Central memory CD8-positive, alpha-beta T cell (primary cell): ENCODE results near the gene SESTD1.

ENCODE experiments used
- ATAC-seq: fragments of 150-1000 bp; cut with Tn5 transposase; replicated peaks from 2 replicates; pipeline ENCODE4 v1.10.0; 2022; ENCODE audit warnings: mild to moderate bottlenecking, moderate FRiP score, moderate number of reproducible peaks; ENCODE audit not compliant: poor library complexity, severe bottlenecking; ENCODE audit errors: extremely low read depth
- DNase-seq, 2 donors: peaks; one replicate each; pipeline ENCODE4 v3.0.0; 2021; ENCODE audit warnings: low spot score in 2 of 2
- H3K27ac Mint-ChIP-seq: one replicate; pipeline ENCODE4 v1.8.0; 2022; ENCODE audit warnings: low read depth, mild to moderate bottlenecking, moderate library complexity, mixed read lengths
- H3K27me3 Mint-ChIP-seq: one replicate; pipeline ENCODE4 v1.8.0; 2022; ENCODE audit warnings: mixed read lengths
- H3K36me3 Mint-ChIP-seq: one replicate; pipeline ENCODE4 v1.8.0; 2022; ENCODE audit warnings: mild to moderate bottlenecking, moderate library complexity, mixed read lengths; ENCODE audit not compliant: insufficient read depth
- H3K4me1 Mint-ChIP-seq: one replicate; pipeline ENCODE4 v1.8.0; 2022; ENCODE audit warnings: mixed read lengths
- H3K4me3 Mint-ChIP-seq: one replicate; pipeline ENCODE4 v1.8.0; 2022; ENCODE audit warnings: mild to moderate bottlenecking, moderate library complexity, mixed read lengths
- H3K9me3 Mint-ChIP-seq: one replicate; pipeline ENCODE4 v1.8.0; 2022; ENCODE audit warnings: mixed read lengths

The SESTD1 gene

DNA sequence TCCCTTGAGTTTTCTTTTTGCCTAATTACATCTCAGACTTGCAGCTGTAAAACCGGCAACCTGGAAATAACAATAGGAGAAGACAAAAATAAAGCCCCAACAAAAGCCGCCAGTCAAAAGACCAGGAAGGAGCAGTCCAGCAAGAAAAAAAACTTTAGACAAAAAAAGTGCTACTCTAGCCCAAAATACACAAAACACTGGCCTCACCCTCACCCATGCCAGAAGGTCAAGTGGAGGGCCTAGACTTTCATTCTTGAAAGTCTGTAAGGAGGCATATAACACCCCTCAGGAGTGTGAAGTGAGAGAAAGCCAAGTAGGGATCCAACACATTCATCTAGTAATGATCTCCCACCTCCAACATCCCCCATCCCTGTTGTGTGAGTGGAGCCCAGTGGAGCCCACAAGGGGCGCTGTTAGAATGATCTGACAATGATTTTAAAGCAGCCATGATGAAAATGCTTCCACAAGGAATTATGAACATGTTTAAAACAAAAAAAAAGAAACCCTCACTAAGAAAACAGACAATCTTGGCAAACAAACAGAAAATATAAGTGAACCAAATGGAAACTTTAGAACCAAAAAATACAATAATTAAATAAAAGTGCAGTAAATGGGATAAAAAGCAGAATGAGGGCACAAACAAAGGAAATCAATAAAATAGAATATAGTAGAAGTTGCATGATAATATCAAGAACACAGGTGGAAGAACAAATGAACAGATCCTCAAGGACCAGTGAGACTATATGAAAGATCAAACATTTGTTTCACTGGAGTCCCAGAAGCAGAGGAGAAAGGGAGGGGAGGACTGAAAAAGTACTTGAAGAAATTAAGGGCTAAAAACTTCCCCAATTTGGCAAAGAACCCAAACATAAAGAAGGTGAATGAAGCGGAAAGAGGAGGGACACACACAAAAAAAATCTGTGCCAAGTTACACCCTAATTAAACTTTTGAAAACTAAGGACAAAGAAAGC, 23.9 kb downstream of the SESTD1 start:
- no peaks in the 10 kb centered on the region for H3K4me1 Mint-ChIP-seq
- H3K4me3 Mint-ChIP-seq, result no peak overlapping the region
- no peak overlapping the region for H3K27ac Mint-ChIP-seq

DNA sequence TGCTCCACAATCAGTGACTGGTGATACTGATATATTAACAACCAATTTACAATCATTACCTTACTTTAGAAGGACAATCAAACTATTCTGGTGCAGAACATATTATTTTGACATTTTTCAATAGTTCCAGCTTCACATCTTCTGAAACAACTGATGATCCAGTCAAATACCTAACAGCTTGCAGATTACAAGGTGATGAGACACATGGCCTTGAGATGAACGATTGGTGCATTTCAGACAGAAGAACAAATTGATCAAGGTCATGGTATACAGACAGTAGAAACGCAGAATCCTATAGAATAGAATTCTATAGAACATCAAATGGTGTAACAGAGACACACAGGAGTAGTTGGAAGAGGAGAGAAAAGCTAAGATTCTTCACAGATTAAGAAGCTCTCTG, 24.8 kb downstream of the SESTD1 start:
- no peaks in the 10 kb centered on the region for H3K27me3 Mint-ChIP-seq
- H3K27ac Mint-ChIP-seq, result no peak overlapping the region
- H3K4me3 Mint-ChIP-seq, result no peak overlapping the region
- no peaks in the 10 kb centered on the region for H3K4me1 Mint-ChIP-seq
- no peak for ATAC-seq
- H3K36me3 Mint-ChIP-seq, result no peaks in the 10 kb centered on the region
- peaks cover 9% of the 10 kb centered on the region for H3K9me3 Mint-ChIP-seq
- no peak for DNase-seq

More for the DNA sequence above, 23.9 kb downstream of the SESTD1 start:
- H3K36me3 Mint-ChIP-seq, result no peaks in the 10 kb centered on the region
- DNase-seq (no peak), ATAC-seq (no peak)
- H3K9me3 Mint-ChIP-seq, result peaks cover 8% of the 10 kb centered on the region
- no peaks in the 10 kb centered on the region for H3K27me3 Mint-ChIP-seq

DNA sequence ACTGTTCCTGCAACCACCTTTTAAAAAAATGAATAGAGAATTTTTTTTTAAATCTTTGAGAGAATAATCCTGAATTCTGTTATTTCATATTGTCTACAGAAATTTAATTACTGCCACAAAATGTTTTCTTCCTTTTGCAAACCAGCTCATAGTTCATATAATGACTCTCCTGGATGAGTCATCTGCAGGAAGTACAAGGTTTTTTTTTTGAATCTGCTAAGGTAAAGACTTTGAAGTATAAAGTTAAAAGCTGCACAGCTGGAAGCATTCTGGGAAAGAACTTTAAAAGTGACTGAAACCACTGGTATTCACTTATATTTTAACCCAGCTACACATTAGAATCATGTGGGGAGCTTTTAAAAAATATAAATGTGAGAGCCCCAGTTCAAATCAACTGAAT, 25.4 kb downstream of the SESTD1 start:
- H3K27ac Mint-ChIP-seq, result no peak overlapping the region
- ATAC-seq, result no peak
- H3K9me3 Mint-ChIP-seq, result peaks cover 9% of the 10 kb centered on the region
- no peaks in the 10 kb centered on the region for H3K4me1 Mint-ChIP-seq
- H3K27me3 Mint-ChIP-seq, result no peaks in the 10 kb centered on the region
- no peaks in the 10 kb centered on the region for H3K36me3 Mint-ChIP-seq
- no peak for DNase-seq
- H3K4me3 Mint-ChIP-seq, result no peak overlapping the region

DNA sequence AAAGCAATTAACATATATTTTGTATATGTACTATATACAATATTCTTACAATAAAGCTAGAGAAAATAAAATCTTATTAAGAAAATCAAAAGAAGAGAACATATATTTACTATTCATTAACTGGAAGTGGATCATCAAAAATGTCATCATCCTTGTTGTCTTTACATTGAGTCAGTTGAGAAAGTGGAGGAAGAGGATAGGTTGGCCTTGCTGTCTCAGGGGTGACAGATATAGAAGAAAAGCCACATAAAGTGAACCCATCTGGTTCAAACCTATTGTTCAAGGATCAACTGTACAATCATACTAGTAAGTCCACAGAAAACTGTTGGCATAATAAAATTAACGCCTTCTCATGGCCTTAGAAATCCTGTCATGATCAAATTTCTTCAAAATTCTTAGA, 26.6 kb downstream of the SESTD1 start:
- no peak overlapping the region for H3K4me3 Mint-ChIP-seq
- no peak for ATAC-seq
- peaks cover 9% of the 10 kb centered on the region for H3K9me3 Mint-ChIP-seq
- no peaks in the 10 kb centered on the region for H3K4me1 Mint-ChIP-seq
- H3K27me3 Mint-ChIP-seq, result no peaks in the 10 kb centered on the region
- H3K36me3 Mint-ChIP-seq, result no peaks in the 10 kb centered on the region
- no peak for DNase-seq
- no peak overlapping the region for H3K27ac Mint-ChIP-seq

DNA sequence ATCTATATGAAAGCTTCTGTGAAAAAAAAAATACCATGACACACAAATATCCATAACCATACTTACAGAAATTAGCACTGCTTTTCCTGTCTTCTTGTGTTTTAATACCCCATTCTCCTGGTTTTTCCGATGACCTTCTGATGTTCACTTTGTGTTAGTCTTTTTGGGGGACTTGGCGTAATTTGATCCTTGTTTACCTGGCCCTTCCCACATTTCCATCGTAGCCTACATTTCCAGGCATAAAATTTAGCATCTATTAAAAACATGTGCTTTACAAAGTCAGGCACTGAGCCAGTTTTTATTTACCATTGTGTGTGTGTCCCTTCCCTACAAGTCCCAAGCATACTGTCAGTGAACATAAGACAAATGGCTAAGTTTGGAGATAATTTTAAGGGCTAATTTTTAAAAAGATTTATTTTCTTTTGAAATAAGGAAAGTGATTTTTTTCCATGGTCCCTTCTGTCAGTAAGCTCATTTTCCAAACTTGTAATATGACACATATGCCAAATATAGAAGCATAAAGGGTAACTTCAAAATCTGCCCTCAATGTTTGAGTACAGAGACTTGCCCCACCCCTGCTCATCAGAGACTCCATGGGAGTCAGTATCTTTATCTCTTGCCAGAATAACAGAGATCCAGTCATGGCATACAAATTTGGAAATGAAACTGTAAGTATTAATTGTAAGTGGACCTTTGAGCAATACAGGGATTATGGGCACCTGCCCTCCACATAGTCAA, 27.3 kb downstream of the SESTD1 start:
- Mint-ChIP-seq H3K27ac (no peak overlapping the region), H3K9me3 (peaks cover 9% of the 10 kb centered on the region), H3K27me3 (no peaks in the 10 kb centered on the region), H3K36me3 (no peaks in the 10 kb centered on the region), H3K4me1 (no peaks in the 10 kb centered on the region), H3K4me3 (no peak overlapping the region)
- DNase-seq (no peak), ATAC-seq (no peak)

DNA sequence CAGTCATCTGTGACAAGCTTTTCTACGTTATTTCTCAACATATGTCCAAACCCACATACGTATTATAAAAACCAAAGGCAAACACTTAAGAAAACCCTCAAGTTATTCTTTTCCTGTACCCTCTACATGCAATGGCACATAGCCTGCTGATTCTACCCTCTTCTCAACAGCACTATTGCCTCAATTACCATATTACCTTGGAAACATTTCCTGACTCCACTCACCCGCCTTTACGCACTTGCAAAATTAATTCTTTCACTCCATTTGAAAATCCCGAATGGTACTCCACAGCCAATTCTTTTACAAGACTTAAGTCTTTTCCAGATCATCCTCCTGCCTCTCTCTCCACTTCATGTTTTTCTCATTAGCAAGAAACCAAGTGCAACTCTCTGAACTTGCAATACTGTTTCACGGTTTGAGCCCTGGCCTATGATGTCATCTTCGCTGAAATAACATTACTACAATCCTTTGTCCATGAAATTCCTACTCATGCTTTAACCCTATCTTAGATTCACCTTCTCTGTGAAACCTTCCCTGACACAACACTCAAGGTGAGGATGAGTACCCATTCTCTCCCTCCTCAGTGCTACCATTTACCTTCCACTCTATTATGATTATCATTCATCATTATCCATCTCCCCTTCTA, 29.0 kb downstream of the SESTD1 start:
- Mint-ChIP-seq H3K27ac (no peak overlapping the region), H3K4me1 (no peaks in the 10 kb centered on the region), H3K4me3 (no peak overlapping the region), H3K36me3 (no peaks in the 10 kb centered on the region), H3K27me3 (no peaks in the 10 kb centered on the region), H3K9me3 (peaks cover 4% of the 10 kb centered on the region)
- DNase-seq, result no peak
- ATAC-seq, result no peak

DNA sequence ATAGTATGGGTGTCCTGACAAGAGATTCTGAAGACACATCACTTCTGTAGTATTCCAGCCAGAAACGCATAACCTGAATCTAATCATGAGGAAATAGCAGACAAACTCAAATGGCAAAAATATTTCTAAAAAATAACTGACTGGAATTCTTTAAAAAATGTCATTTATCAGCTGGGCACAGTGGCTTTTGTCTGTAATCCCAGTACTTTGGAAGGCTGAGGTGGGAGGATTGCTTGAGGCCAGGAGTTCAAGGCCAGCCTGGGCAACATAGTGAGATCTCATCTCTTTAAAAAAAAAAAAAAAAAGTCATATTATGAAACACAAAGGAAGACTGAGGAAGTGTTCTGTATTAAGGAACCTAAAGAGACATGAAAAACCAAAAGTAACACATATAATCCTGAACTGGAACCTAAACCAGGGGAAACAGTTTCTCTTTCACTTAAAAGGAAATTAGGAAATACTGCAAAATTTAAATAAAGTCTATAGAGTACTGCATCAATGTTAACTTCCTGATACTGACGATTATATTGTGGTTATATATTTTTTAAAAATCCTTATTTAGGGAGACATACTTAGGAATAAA, 29.9 kb downstream of the SESTD1 start:
- H3K9me3 Mint-ChIP-seq, result peaks cover 4% of the 10 kb centered on the region
- no peak overlapping the region for H3K4me3 Mint-ChIP-seq
- ATAC-seq, result no peak
- no peaks in the 10 kb centered on the region for H3K27me3 Mint-ChIP-seq
- DNase-seq, result no peak
- H3K27ac Mint-ChIP-seq, result no peak overlapping the region
- no peaks in the 10 kb centered on the region for H3K36me3 Mint-ChIP-seq
- no peaks in the 10 kb centered on the region for H3K4me1 Mint-ChIP-seq

DNA sequence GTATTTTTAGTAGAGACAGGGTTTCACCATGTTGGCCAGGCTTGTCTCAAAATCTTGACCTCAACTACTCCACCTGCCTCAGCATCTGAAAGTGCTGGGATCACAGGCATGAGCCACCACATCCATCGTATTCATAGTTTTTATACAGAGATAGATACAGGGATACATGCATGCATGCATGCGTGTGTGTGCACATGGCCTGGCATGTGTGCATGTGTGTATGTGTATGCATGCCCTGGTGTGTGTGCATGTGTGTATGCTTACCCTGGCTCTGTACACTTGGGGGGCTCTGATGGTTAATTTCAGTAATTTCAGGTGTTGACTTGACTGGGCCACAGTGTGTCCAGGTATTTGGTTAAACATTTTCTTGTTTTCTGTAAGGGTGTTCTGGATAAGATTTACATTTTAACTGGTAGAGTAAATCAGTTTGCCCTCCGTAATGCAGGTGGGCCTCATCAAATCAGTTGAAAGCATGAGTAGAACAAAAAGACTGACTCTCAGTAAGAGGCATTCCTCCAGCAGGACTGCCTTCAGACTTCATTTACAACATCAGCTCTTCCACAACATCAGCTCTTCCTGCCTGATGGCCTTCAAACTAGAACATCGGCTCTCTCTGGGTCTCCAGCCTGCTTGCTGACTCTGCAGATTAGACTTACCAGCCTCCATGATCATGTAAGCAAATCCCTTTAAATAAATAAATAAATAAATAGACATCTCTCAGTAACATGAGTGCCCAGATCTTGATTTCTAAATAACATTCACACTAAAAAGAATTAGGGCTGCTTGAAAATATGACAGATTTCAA, 30.8 kb downstream of the SESTD1 start:
- no peaks in the 10 kb centered on the region for H3K36me3 Mint-ChIP-seq
- DNase-seq, result no peak
- H3K4me1 Mint-ChIP-seq, result no peaks in the 10 kb centered on the region
- H3K27me3 Mint-ChIP-seq, result no peaks in the 10 kb centered on the region
- H3K9me3 Mint-ChIP-seq, result peaks cover 4% of the 10 kb centered on the region
- ATAC-seq, result no peak
- no peak overlapping the region for H3K27ac Mint-ChIP-seq
- no peak overlapping the region for H3K4me3 Mint-ChIP-seq

DNA sequence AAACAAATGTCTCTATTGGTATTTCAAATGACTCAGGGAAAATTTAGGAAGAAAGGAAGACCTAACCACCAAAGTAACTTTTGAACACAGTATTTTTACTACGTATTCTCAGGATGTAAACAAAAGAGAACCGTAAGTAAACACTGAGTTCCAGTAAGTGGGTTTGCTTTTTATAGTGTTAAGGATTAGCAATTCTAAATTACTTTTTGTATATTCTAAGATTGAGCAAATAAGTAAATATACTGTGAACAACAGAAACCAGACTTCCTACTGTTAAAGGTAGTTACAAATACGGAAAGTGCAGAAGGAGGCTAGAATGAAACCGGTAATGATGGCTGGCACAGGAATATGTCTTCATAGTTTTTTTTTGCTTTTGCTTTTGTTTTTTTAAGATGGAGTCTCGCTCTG, 31.5 kb downstream of the SESTD1 start:
- Mint-ChIP-seq H3K4me1 (no peaks in the 10 kb centered on the region), H3K4me3 (no peak overlapping the region), H3K27me3 (no peaks in the 10 kb centered on the region), H3K9me3 (peaks cover 4% of the 10 kb centered on the region), H3K36me3 (no peaks in the 10 kb centered on the region), H3K27ac (no peak overlapping the region)
- ATAC-seq (no peak), DNase-seq (no peak)

DNA sequence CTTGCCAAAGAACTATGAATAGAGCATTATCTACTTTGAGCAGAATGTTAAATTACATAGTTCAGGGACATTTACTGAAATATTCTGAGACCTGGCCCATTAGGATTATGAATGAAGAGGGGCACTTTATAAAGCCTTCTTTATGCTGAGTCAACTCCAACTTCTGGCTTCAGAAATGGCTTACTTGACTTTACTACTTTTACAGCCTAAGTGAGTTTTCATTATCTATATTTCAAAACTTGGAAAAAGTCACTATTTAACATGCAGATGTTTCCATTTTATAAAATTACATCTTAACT, 37.7 kb downstream of the SESTD1 start:
- DNase-seq, result no peak
- Mint-ChIP-seq H3K36me3 (no peaks in the 10 kb centered on the region), H3K4me3 (no peak overlapping the region), H3K9me3 (no peaks in the 10 kb centered on the region), H3K4me1 (no peaks in the 10 kb centered on the region), H3K27me3 (no peaks in the 10 kb centered on the region), H3K27ac (no peak overlapping the region)
- no peak for ATAC-seq

DNA sequence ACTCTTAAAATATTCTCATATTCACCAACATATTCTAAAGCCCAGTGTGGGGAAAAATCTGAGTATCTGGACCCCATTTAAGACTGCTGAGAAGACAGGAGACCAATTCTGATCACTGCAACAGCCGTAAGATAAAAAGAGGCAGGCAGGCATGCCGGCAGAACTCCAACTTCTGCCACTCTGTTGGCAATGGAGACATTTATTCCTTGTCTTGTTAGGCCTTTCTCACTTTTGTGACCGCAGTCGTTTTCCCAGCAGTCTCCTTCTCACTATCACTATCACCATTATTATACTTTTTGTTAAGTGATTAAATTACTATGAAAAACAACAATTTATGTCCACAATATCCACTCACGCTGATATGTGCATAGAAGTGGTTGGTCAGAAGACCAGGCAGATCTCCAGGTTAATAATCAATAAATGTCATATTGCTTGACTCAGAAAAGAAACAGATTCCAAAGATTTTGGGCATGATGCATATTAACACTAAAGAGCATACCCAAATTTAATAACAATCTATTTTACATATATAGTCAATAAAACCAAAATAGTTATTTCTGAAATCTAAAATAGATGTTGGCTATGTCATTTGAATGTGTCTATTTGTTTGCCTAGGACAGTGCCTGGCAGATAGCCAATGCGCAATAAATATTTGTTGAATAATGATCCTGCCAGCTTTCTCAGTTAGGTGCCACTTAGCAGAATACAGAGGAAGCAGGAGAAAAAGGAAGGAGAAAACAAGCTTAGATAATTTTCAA, 38.2 kb downstream of the SESTD1 start:
- no peaks in the 10 kb centered on the region for H3K9me3 Mint-ChIP-seq
- H3K27ac Mint-ChIP-seq, result no peak overlapping the region
- no peaks in the 10 kb centered on the region for H3K27me3 Mint-ChIP-seq
- H3K4me1 Mint-ChIP-seq, result no peaks in the 10 kb centered on the region
- no peaks in the 10 kb centered on the region for H3K36me3 Mint-ChIP-seq
- DNase-seq (no peak), ATAC-seq (no peak)
- no peak overlapping the region for H3K4me3 Mint-ChIP-seq
